NAMALWA (cell line): ENCODE measurements around the gene USP28.

Experiments used
- DNase-seq: peaks from one replicate; pipeline ENCODE4 v3.0.0-alpha.2; 2015; ENCODE audit warnings: low spot score

The USP28 gene

DNA sequence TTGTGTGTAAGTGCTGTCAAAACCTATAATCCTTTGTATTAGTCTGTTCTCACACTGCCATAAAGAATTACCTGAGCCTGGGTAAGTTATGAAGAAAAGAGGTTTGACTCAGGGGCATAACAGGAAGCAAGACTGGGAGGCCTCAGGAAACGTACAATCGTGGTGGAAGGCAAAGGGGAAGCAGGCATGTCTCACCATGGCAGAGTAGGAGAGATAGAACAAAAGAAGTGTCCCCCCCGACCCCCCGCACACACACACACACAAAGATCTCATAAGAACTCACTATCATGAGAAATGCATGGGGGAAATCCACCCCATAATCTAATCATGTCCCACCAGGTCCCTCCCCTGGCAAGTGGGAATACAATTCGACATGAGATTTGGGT, 2.3 kb upstream of the USP28 start:
- DNase-seq, result no peak

DNA sequence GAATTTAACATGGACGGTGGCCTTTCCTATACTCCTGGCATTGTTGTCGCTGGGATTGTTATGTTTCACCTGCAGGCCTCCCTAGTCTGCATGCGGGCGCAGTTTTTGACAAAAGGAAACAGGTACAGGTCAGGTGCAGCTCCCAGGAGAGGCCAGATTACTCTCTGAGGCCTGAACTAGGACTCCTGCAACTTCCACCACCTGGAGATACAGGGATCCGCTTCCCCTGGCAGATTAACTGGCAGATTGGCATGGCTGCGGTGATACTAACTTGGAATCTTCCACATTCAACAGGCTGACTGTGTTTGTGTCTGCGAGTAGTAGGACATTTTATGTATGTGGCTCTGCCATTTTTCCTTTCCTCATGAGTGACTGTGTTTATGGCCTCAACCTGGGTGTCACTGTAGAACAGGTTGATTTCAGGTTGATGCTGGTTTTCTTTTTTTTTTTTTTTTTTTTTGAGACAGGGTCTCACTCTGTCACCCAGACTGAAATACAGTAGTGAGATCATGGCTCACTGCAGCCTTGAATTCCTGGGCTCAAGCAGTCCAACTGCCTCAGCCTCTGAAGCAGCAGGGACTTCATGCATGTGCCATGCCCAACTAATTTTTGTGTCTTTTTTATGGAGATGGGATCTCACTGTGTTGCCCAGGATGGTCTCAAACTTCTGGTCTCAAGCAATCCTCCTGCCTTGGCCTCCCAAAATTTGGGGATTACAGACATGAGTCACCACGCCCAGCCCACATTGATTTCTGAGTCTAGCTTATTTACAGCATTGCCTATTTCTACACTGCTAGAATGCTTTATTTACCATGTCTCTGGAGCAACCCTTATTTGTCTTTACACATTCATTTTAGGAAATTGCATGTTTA, 1.7 kb upstream of the USP28 start:
- DNase-seq, result no peak

DNA sequence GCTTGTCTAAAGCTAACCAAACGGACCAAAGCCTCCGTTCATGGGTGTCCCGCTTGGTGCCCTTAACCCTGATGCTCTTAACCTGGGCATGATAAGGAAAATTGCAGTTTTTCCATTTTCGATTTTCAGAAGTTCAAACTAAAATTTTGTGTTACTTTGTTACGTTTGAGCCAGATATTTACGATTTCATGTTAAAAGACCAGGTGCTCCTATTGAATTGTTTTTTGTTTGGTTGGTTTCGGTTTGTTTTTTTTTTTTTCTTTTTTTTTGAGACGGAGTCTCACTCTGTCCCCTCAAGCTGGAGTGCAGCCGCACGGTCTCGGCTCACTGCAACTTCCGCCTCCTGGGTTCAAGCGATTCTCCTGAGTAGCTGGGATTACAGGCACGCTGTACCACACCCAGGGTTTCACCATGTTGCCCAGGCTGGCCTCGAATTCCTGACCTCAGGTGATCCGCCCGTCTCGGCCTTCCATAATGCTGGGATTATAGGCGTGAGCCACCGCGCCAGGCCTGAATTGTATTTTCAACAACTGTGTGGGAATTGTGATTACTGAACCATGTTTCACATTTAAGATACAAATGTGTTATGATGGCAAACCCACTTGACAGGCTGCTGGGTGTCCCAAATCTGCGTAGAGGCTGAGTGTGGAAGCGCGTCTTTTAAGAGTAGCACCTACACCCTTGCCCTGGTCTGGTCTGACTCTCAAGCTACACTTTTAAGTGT, 864 bp upstream of the USP28 start:
- no peak for DNase-seq

DNA sequence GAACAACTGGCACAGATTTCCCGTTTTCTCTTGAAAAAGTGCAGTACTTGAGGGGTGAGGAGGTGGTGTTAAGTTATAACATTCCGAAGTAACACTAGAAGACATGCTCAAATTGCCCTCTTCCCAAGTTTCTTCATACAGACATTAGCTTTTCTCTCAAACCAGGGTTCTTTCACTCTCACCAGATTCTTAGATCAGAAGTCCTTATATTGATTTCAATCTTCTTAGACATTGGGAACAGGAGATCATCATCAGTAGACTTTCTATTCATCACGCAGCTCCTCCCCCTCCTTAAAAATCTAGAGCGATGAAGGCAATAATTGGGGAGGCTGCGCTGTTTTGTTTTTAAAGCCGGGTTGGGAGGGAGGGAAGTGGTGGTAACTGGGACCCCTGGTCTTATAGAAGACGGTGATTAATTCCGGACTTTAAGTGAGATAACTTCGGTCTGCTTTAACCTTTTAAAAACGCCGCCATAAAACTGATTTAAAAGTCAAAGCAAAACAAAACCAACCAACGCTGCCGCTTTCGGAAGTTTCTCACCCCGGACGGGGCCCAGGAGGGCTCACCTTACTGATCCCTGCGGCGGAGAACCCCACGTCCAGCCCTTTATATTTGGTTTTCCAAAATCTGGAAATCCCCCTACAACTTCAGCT, 665 bp downstream of the USP28 start:
- DNase-seq, result peak; percentile 63

- no peak for DNase-seq
Observed at GRCh38 chr11:113874096-113874495, 1.3 kb downstream of the USP28 start.

- DNase-seq, result no peak
Observed at GRCh38 chr11:113873236-113873626, 2.1 kb downstream of the USP28 start.

GRCh38 chr11:113871336-113871735, 4.0 kb downstream of the USP28 start:
- no peak for DNase-seq

DNA sequence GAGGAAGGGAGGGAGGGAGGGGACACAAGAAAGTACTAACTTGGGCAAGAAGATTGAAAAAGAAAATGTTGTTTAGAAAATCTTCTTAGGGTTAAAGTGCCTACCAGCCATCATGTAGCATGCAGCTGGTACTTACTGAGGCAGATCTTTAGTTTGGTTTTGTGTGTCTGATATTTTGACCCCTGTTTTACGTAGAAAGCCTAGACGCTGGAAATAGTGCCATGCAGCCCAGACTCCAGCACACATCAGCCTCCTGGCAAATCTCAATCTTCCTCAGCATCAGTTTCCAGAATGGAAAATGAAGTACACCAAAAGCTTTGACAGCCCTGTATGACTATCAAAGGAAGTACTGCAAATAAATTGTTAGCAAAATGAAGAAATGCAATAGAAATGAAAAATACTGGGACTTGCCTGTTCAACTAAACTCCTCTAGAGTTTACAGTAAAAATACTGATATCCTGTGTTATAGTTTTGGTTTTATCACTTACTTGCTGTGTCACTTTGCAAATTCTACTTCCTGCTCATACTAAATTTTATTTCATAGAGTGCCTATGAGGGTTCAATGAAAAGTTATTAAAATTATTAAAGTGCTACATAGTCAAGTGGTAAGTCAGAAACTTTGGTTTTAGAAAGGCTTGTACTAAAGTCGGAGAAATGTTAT, 7.4 kb downstream of the USP28 start:
- no peak for DNase-seq

- DNase-seq, result no peak
Observed at GRCh38 chr11:113865873-113866272, 9.5 kb downstream of the USP28 start.

GRCh38 chr11:113864410-113864809, 11.0 kb downstream of the USP28 start:
- no peak for DNase-seq

DNA sequence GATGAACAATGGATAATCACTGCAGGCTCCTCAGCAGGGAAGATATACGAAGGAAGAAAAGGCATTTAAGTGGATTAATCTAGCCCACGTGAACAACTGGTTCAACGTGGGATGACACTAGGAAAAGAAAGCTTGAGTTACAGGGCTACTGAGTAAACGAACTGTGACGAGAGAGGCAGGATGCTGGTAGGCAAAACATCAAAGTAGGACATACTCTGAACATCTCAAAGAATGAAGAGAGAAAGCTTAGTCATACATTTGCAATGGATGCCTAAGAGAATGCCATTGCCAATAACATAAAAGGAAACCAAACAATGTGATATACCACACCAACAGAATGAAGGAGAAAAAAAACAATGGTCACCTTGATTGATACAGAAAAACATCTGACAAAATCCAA, 12.9 kb downstream of the USP28 start:
- no peak for DNase-seq

DNA sequence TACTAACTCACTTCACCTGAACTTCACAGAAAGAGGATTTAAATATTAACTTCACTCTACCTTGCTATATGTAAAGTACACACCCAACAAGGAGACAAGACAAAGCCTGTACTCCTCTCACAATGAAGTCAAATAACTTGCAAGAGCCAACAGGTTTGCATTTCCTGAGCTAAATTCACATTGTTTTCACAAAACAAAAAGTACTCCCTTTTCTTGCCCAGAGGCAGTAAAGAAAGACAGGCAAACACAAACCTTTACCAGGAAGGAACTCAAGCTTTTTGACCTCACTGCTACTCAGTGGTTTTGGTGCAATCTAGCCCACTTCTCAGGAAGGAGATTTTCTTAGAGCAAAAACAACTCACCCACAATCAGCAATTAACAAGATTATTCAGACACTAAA, 15.7 kb downstream of the USP28 start:
- no peak for DNase-seq

GRCh38 chr11:113856966-113857759, 18.2 kb downstream of the USP28 start:
- DNase-seq, result no peak

DNA sequence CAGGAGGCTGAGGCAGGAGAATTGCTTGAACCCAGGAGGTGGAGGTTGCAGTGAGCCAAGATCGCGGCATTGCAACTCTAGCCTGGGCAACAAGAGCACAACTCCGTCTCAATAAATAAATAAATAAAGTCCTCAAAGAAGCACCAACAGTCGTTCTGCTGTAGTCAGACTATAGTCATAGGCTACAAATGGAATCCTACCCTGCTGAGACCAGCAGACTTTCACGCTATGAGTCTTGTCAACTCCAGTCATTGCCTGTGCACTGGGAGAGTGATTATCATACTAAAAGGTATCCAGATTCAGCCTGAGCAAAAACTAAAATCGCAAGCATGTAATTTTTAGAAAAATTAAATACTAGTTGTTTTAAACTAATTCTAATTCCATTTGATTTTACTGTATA, 19.6 kb downstream of the USP28 start:
- DNase-seq, result no peak

DNA sequence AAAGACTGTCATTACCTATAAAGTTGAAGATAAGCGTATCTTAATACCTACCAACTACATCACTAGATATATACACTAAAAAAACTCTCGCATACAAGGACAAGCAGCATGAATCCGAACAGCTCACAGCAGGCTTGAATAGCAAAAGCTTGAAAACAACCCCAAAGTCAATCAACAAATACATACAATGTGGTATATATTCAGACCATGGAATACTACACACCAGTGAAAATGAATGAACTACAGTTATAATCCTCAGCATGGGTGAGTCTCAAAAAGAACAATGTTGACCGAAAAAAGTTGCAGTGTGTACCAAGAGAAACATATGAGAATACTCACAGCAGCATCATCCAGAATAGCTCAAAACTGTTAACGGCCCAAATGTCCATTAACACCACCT, 25.2 kb downstream of the USP28 start:
- DNase-seq, result no peak

GRCh38 chr11:113849713-113850112, 25.7 kb downstream of the USP28 start:
- no peak for DNase-seq

DNA sequence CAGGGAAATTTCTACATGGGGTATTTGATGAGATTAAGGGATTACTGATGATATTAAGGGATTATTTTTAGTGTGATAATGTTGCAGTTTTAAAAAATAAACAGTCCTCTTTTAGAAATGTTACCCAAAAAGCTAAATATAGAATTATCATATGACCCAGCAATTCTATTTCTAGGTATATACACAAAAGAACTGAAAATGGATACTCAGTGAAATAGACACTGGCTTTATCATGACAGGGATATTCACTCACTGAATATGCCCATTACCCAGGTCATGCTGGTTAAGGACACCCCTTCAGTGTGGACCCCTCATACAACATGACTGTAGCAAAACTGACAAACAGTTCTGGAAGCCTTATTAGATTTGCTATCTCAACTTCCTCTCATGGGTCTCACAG, 27.8 kb downstream of the USP28 start:
- DNase-seq, result no peak

DNA sequence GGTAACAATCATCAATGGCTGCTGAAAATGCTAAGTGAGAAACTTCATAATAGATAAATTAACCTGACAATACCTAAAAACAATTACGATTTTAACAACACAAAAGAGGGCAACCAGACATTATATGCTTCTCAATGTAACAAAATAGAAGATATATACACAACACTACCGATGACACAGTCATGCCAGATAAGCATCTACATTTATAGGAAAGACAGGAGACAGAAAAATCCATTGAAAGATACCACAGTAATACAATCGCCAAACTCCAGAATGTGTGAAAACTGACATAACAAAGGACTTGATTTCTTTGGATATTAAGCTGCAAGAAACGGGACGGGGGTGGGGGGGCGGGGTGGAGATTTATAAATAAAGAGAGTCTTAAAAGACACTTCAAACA, 28.3 kb downstream of the USP28 start:
- DNase-seq, result no peak

DNA sequence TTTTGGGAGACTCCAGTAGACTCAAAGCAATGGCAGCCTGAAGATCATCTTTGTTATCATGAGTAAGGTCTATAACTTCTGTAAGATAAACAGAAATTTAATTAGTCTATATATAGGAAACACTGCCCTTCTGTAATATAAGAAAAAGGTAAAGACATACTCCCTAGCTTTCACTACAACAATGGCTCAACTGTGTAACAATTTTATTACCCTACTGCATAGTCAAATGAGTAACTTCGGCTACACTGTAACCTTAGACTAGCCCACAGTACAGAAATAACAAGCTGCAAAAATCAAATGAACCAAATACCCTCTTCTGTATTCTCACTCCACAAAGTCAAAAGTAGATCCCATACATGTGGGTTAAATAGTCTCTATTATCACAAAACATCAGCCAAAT, 33.7 kb downstream of the USP28 start:
- DNase-seq, result no peak

GRCh38 chr11:113840932-113841664, 34.3 kb downstream of the USP28 start:
- DNase-seq, result peak; percentile 12

GRCh38 chr11:113839842-113840241, 35.5 kb downstream of the USP28 start:
- peak; percentile 59 for DNase-seq
